22Rv1 (cell line): ENCODE data around the gene MMS19.

Source experiments
- ZFX ChIP-seq: fragments of 450-650 bp; IDR thresholded peaks from 2 replicates; pipeline ENCODE4 v1.6.1; 2017; ENCODE audit warnings: antibody characterized with exemption, borderline replicate concordance
- TF ChIP-seq, protein P1 (sequence below): fragments of 450-650 bp; IDR thresholded peaks from 2 replicates; pipeline ENCODE4 v1.5.1; 2017; ENCODE audit warnings: mild to moderate bottlenecking

DNA sequence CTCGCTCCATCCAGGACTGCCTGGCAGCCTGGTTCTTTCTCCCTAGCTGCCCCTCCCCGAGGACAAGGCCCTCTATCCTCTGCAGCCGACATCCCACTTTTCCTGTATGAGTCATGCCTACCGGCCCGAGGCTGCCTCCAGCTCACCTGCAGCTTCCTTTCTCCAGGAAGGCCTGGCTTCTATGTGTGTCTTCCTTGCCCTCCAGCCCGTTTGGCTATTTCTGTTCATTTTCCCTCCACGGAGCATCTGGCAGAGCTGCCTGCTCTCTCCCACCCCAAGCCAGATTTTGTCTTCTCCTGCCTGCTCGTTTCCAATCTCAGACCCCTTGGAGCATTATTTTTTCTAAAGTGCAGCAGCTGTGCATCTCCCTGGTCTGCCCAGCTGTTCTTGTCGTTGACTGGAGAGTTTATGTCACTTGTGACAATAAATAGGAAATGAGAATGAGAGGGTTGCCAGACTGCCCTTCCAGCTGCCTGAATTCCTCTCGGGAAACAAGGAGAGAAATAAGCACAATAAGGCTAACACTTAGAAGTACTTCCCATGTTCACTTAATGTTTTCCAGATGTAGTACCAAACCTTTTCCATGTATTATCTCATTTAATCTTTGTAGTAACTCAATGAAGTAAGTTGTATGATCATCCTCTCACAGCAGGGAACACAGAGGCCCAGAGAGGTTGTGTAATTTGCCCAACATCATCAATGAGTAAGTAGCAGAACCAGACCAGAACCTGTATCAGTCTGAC, 20.2 kb upstream of the MMS19 start:
- TF ChIP-seq, protein P1, sequence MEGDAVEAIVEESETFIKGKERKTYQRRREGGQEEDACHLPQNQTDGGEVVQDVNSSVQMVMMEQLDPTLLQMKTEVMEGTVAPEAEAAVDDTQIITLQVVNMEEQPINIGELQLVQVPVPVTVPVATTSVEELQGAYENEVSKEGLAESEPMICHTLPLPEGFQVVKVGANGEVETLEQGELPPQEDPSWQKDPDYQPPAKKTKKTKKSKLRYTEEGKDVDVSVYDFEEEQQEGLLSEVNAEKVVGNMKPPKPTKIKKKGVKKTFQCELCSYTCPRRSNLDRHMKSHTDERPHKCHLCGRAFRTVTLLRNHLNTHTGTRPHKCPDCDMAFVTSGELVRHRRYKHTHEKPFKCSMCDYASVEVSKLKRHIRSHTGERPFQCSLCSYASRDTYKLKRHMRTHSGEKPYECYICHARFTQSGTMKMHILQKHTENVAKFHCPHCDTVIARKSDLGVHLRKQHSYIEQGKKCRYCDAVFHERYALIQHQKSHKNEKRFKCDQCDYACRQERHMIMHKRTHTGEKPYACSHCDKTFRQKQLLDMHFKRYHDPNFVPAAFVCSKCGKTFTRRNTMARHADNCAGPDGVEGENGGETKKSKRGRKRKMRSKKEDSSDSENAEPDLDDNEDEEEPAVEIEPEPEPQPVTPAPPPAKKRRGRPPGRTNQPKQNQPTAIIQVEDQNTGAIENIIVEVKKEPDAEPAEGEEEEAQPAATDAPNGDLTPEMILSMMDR = no peak
- no peak for TF ChIP-seq ZFX
